ENCODE measurements around the gene HDAC7. TPM values are rescaled to one million over a fixed set of nuclear protein-coding genes. Genes with fewer than 3 reads are reported as not detected.

HDAC7 gene
- total RNA-seq, 1 donor from 2014 or later, result 67.9 TPM

DNA sequence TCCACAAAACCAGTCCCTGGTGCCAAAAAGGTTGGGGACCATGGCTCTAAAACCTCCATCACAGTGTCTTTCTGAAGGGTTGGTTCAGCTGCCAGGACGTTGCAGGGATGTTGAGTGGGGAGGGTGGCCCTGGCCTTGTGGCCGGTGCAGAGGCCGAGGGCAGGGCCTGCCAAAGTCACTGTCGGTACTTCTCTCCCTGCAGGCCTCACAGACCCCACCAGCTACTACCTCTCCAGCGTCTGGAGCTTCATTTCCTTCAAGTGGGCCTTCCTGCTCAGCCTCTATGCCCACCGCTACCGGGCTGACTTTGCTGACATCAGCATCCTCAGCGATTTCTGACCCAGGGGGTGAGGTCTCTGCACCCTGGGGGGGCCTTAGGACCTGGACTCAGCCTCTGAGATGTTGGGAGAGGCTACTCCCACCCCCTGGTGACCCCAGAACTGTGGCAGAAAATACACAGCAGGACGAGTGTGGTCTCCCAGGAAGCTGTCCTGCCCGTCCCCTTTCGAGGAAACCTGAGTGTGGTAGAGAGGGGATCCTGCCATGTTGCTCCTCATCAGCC lies 39.7 kb downstream of the HDAC7 start:
- no peak for DNase-seq
- Mint-ChIP-seq H3K27ac (ENCODE audit: unreplicated experiment) (no peak overlapping the region), H3K9me3 (ENCODE audit: unreplicated experiment) (peaks cover 8% of the 10 kb centered on the region), H3K36me3 (ENCODE audit: unreplicated experiment) (no peaks in the 10 kb centered on the region), H3K4me3 (ENCODE audit: unreplicated experiment) (no peak overlapping the region), H3K4me1 (ENCODE audit: low read depth, unreplicated experiment) (peaks cover 12% of the 10 kb centered on the region), H3K27me3 (ENCODE audit: unreplicated experiment) (peaks cover 2% of the 10 kb centered on the region)
- TF ChIP-seq CTCF (IDR thresholded peaks at IDR 0.05; ENCODE audit: partially characterized antibody, unreplicated experiment), result no peak

DNA sequence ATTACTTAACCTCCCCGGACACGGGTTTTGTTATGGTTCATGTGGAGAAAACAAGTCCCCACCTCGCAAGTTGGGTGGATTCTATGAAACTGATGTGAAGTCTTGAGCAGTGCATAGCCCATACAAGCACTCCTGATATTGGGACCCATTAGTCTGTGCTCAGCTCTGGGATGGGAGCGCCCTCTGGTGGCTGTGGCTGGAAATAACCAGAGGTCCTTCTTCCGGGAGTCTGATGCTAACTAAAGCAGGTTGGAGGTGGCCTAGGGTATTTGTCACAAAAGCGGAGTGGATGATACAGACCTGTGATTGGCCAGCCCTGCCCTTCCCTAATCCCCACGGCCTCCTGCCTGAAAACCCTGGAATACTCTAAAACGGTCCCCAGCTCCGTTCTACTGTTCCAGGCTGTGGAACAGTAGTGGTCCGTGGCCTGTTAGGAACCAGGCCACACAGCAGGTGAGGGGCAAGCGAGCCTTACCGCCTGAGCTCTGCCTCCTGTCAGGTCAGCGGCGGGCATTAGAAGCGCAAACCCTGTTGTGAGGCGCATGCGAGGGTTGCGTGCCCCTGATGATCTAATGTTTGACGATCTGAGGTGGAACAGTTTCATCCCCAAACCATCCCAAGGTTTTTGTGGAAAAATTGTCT lies 40.3 kb downstream of the HDAC7 start:
- Mint-ChIP-seq H3K27ac (ENCODE audit: unreplicated experiment) (peak overlapping the region; percentile 38), H3K4me1 (ENCODE audit: low read depth, unreplicated experiment) (peaks cover 12% of the 10 kb centered on the region), H3K9me3 (ENCODE audit: unreplicated experiment) (peaks cover 8% of the 10 kb centered on the region), H3K36me3 (ENCODE audit: unreplicated experiment) (no peaks in the 10 kb centered on the region), H3K4me3 (ENCODE audit: unreplicated experiment) (no peak overlapping the region), H3K27me3 (ENCODE audit: unreplicated experiment) (peaks cover 2% of the 10 kb centered on the region)
- peak; percentile 98 for DNase-seq
- TF ChIP-seq CTCF (IDR thresholded peaks at IDR 0.05; ENCODE audit: partially characterized antibody, unreplicated experiment), result peak; percentile 97

GRCh38 chr12:47778881-47779280 lies 40.8 kb downstream of the HDAC7 start:
- peaks cover 12% of the 10 kb centered on the region for H3K4me1 Mint-ChIP-seq (ENCODE audit: low read depth, unreplicated experiment)
- peaks cover 11% of the 10 kb centered on the region for H3K9me3 Mint-ChIP-seq (ENCODE audit: unreplicated experiment)
- no peak for TF ChIP-seq CTCF (IDR thresholded peaks at IDR 0.05; ENCODE audit: partially characterized antibody, unreplicated experiment)
- H3K36me3 Mint-ChIP-seq (ENCODE audit: unreplicated experiment), result no peaks in the 10 kb centered on the region
- no peak for DNase-seq
- peaks cover 4% of the 10 kb centered on the region for H3K27me3 Mint-ChIP-seq (ENCODE audit: unreplicated experiment)
- H3K27ac Mint-ChIP-seq (ENCODE audit: unreplicated experiment), result peak overlapping the region; percentile 38
- H3K4me3 Mint-ChIP-seq (ENCODE audit: unreplicated experiment), result no peak overlapping the region

DNA sequence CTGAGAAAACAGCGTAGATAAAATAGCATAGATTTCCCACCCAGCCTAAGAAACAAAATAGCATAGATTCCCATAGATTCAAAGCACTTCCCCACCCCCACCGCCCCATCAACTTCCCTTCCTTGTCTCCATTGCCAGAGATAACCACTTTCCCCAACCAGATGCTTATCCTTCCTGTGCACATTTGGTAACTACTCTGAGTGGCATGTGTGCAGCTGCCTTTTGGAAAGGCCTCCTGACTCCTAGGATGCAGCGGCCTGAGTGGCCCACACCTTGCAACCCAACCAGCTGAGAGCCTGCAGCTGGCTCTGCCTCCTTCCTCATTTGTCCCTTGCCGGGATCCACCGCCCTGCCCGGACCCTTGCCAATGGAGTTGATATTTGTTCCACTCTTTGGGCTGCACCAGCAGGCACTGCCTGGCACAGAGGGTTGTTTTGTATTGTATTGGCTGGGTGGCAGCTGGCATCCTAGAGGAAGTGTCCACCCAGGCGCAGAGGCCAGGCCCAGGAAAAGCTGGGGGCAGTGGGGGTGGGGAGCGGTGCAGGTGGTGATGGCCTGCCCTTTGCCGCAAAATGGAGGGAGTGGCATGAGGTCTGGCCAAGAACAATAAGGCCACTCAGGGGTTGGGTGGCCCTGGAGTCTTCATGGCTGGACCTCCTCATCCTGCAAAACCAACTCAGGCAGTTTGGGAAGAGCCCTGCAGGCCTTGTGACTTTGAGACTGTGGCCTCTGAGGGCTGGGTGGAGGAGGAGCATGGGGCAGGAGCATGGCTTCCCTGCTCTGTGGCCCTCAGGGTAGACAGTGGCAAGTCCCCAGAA lies 41.8 kb downstream of the HDAC7 start:
- no peak for TF ChIP-seq CTCF (IDR thresholded peaks at IDR 0.05; ENCODE audit: partially characterized antibody, unreplicated experiment)
- Mint-ChIP-seq H3K4me3 (ENCODE audit: unreplicated experiment) (no peak overlapping the region), H3K27me3 (ENCODE audit: unreplicated experiment) (peaks cover 4% of the 10 kb centered on the region), H3K27ac (ENCODE audit: unreplicated experiment) (no peak overlapping the region), H3K4me1 (ENCODE audit: low read depth, unreplicated experiment) (peaks cover 12% of the 10 kb centered on the region), H3K36me3 (ENCODE audit: unreplicated experiment) (no peaks in the 10 kb centered on the region), H3K9me3 (ENCODE audit: unreplicated experiment) (peaks cover 12% of the 10 kb centered on the region)
- no peak for DNase-seq

GRCh38 chr12:47777151-47777550 lies 42.6 kb downstream of the HDAC7 start:
- Mint-ChIP-seq H3K27me3 (ENCODE audit: unreplicated experiment) (peaks cover 9% of the 10 kb centered on the region), H3K9me3 (ENCODE audit: unreplicated experiment) (peaks cover 15% of the 10 kb centered on the region), H3K4me3 (ENCODE audit: unreplicated experiment) (no peak overlapping the region), H3K36me3 (ENCODE audit: unreplicated experiment) (no peaks in the 10 kb centered on the region), H3K4me1 (ENCODE audit: low read depth, unreplicated experiment) (peaks cover 13% of the 10 kb centered on the region), H3K27ac (ENCODE audit: unreplicated experiment) (no peak overlapping the region)
- TF ChIP-seq CTCF (IDR thresholded peaks at IDR 0.05; ENCODE audit: partially characterized antibody, unreplicated experiment), result no peak
- DNase-seq, result no peak

Measured in glutamatergic neuron (in vitro differentiated cells).